ENCODE data around the gene FFAR3. TPM values are rescaled to one million over a fixed set of nuclear protein-coding genes. Genes with fewer than 3 reads are reported as not detected.
A peak's percentile ranks its signal among the peaks of the same experiment; 100 is the strongest.

The FFAR3 gene
- polyA plus RNA-seq, 2 of the 4 experiments (the other 2 are of a cell fraction): not detected

DNA sequence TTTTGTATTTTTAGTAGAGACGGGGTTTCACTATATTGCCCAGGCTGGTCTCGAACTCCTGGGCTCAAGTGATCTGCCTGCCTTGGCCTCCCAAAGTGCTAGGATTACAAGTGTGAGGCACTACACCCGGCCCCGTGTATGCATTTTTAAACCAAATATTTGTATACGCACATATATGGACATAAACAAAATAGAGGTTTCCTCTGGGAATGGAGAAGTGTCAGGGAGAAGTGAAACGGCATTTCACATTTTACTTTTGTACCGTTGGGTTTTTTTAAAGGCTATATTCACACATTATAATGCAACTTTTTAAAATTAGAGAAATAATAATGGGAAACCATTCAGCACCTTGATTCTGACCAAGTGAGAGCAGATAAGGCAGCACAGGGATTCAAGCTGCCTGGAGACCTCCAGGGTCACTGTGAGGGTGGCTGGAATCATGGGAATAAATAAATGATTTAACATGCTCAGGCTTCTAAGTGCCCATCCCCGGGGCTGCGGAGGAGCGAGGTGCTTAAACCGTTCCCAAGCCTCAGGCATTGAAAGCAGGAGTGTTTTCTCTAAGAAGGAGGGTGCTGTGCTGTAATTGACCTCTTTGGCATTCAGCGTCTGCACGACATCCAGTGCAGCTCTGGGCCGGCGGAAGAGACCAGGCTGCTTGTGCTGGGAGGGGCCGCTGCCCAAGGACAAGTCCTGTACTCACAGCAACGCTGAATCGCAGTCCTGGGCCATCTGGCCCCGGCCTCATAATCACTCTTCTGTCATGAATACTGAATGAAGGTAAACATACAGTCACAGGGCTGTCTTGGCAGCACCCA lies 37.3 kb downstream of the FFAR3 start:
- WGBS (ENCODE audit: missing lambda C conversion rate): 48% methylated on average over 19 of the region's 19 CpGs
- no peak for FAIRE-seq
- H3K4me3 ChIP-seq: no peak overlapping the region
- ChIA-PET POLR2A (no interaction called here), CTCF (interaction anchor here (0.6 to 2.3 kb wide), 5 partner anchors 8 to 39 kb away, joined by 3 to 6 read pairs (median 3); no protein-coding TSS in a partner anchor)
- H3K4me2 ChIP-seq: no peak overlapping the region
- peak; percentile 25 to 44; a peak in 3 of 6 replicates for ATAC-seq
- H3K4me1 ChIP-seq: no peaks in the 10 kb centered on the region
- H3K27ac ChIP-seq: no peak overlapping the region
- no peak for DNase-seq (ENCODE audit: low read depth in 1 of 2, low spot score in 1 of 2)
- TF ChIP-seq, protein P1, sequence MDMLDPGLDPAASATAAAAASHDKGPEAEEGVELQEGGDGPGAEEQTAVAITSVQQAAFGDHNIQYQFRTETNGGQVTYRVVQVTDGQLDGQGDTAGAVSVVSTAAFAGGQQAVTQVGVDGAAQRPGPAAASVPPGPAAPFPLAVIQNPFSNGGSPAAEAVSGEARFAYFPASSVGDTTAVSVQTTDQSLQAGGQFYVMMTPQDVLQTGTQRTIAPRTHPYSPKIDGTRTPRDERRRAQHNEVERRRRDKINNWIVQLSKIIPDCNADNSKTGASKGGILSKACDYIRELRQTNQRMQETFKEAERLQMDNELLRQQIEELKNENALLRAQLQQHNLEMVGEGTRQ (IDR thresholded peaks at IDR 0.05): no peak
- TF ChIP-seq CBX2 (IDR thresholded peaks at IDR 0.05; ENCODE audit: borderline replicate concordance, low read depth) (no peak), CBX8 (IDR thresholded peaks at IDR 0.05) (no peak), FOSB (CRISPR knock-in tag; IDR thresholded peaks at IDR 0.05) (no peak), RAD21 (conservative IDR thresholded peaks at IDR 0.05 in 1 of 2, IDR thresholded peaks at IDR 0.05 in 1 of 2) (no peak), NPAS2 (CRISPR knock-in tag; IDR thresholded peaks at IDR 0.05; ENCODE audit: borderline replicate concordance) (no peak), POLR2A (IDR thresholded peaks at IDR 0.05; ENCODE audit: low read length) (no peak), JUN (IDR thresholded peaks at IDR 0.05) (no peak), HOXB5 (CRISPR knock-in tag; IDR thresholded peaks at IDR 0.05) (no peak), TFCP2L1 (CRISPR knock-in tag; IDR thresholded peaks at IDR 0.05) (no peak), RFX5 (IDR thresholded peaks at IDR 0.05) (no peak), GATA3 (IDR thresholded peaks at IDR 0.05; ENCODE audit: borderline replicate concordance) (no peak), SREBF2 (IDR thresholded peaks at IDR 0.05) (no peak), ZC3H11A (IDR thresholded peaks at IDR 0.05) (no peak), POLR2AphosphoS2 (conservative IDR thresholded peaks at IDR 0.05; ENCODE audit: low read length) (no peak)
- TF ChIP-seq, protein P2, sequence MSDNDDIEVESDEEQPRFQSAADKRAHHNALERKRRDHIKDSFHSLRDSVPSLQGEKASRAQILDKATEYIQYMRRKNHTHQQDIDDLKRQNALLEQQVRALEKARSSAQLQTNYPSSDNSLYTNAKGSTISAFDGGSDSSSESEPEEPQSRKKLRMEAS (IDR thresholded peaks at IDR 0.05): no peak
- TF ChIP-seq, protein P3, sequence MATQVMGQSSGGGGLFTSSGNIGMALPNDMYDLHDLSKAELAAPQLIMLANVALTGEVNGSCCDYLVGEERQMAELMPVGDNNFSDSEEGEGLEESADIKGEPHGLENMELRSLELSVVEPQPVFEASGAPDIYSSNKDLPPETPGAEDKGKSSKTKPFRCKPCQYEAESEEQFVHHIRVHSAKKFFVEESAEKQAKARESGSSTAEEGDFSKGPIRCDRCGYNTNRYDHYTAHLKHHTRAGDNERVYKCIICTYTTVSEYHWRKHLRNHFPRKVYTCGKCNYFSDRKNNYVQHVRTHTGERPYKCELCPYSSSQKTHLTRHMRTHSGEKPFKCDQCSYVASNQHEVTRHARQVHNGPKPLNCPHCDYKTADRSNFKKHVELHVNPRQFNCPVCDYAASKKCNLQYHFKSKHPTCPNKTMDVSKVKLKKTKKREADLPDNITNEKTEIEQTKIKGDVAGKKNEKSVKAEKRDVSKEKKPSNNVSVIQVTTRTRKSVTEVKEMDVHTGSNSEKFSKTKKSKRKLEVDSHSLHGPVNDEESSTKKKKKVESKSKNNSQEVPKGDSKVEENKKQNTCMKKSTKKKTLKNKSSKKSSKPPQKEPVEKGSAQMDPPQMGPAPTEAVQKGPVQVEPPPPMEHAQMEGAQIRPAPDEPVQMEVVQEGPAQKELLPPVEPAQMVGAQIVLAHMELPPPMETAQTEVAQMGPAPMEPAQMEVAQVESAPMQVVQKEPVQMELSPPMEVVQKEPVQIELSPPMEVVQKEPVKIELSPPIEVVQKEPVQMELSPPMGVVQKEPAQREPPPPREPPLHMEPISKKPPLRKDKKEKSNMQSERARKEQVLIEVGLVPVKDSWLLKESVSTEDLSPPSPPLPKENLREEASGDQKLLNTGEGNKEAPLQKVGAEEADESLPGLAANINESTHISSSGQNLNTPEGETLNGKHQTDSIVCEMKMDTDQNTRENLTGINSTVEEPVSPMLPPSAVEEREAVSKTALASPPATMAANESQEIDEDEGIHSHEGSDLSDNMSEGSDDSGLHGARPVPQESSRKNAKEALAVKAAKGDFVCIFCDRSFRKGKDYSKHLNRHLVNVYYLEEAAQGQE (IDR thresholded peaks at IDR 0.05): no peak
- TF ChIP-seq, protein P4, sequence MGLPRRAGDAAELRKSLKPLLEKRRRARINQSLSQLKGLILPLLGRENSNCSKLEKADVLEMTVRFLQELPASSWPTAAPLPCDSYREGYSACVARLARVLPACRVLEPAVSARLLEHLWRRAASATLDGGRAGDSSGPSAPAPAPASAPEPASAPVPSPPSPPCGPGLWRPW (IDR thresholded peaks at IDR 0.05): no peak
- no peaks in the 10 kb centered on the region for H3K9me3 ChIP-seq

DNA sequence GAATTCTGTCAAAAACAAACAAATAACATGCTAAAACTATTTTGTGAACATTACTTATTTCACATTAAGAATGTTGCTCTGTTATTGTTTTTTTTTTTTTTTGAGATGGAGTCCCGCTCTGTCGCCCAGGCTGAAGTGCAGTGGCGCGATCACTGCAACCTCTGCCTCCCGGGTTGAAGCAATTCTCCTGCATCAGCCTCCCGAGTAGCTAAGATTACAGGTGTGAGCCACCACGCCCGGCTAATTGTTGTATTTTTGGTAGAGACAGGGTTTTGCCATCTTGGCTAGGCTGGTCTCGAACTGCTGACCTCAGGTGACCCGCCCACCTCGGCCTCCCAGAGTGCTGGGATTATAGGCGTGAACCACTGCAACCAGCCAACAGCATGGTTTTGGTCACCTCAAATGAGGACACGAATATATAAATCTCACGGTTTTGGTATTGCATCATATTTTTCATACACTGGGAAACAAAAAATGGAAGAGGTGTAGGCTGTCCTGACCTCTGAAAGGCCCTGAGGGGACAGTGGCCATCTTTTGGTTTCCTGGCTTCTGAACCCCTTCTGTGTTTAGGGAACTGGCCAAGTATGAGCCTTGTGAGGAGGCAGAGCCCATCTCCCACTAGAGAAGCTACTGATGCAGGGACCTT lies 38.1 kb downstream of the FFAR3 start:
- H3K4me3 ChIP-seq: no peak overlapping the region
- POLR2A ChIA-PET: no interaction called here
- WGBS (ENCODE audit: missing lambda C conversion rate): 69% methylated on average over 14 of the region's 14 CpGs
- H3K9me3 ChIP-seq: no peaks in the 10 kb centered on the region
- H3K4me1 ChIP-seq: no peaks in the 10 kb centered on the region
- H3K4me2 ChIP-seq: no peak overlapping the region
- TF ChIP-seq NFE2L2 (conservative IDR thresholded peaks at IDR 0.05; ENCODE audit: low read length) (no peak), CEBPB (IDR thresholded peaks at IDR 0.05) (peak in 1 of 2 experiments; percentile 35; a peak in 1 of 4 replicates)
- DNase-seq (ENCODE audit: low read depth in 1 of 2, low spot score in 1 of 2) (no peak), FAIRE-seq (no peak), ATAC-seq (no peak)
- CTCF ChIA-PET: interaction anchor here (0.6 to 2.3 kb wide), 5 partner anchors 8 to 152 kb away, joined by 3 to 6 read pairs (median 3); partner anchors contain the start of gene FFAR3
- H3K27ac ChIP-seq: no peak overlapping the region

All from A549 (cell line).